Retinal pigment epithelial cell (primary cell): ENCODE measurements around the gene PPM1L.

Experiments used
- DNase-seq: peaks from one replicate; pipeline ENCODE4 v3.0.0-alpha.2; 2010; ENCODE audit warnings: low read depth
- H3K4me3 ChIP-seq: 2 replicates; pipeline ENCODE4 v1.5.1; 2011; ENCODE audit warnings: mild to moderate bottlenecking, low read length, control low read depth, moderate library complexity
- CTCF ChIP-seq: conservative IDR thresholded peaks from 2 replicates; pipeline ENCODE4 v1.5.1; 2011; ENCODE audit warnings: low read depth, low read length, control low read depth, inconsistent platforms

Gene PPM1L

GRCh38 chr3:160841455-160841854 lies 85.4 kb downstream of the PPM1L start:
- no peak overlapping the region for H3K4me3 ChIP-seq
- no peak for DNase-seq
- no peak for TF ChIP-seq CTCF

DNA sequence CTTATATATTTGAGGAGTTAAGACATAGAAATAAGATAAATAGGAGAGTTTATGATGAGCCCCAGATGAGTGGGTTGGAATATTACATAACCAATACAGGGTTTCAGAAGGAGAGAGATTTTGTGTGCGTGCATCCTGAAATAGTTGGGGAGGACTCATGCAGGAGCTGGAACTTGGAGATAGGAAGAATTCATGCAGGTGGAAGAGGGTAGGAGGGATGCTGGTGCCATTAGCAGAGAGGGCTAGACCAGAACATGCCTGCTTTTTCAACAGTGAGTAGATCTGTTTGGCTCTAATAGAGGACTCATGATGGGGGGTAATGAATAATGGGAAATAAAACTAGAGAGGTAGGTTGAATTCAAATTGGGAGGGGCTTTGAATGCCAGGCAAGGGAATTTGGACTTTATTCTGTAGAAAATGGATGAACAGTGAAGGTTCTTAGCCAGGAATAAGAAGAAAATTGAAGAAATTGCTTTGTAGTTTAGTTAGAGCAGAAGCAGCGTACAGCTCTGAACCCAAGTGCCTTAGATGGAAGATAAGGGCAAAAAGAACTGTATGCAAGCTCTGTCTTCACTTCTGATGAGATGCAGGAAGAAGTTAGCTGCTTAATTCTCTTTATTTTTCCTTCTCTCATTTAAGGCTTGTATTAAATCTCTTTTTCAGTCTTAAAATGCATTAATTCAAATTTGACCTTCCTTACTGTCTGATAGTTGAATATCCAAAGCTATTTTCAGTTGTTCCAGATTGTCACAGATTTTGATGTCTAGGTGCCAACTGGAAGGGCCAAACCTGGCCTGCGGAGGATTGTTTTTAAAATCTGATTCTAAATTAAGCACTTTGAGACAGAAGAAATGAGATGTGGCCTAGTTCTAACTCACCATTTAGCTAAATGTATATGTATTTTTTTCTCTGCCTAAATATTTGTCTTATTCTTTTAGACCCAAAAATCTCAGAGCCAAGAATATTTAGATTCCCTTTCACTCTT lies 86.3 kb downstream of the PPM1L start:
- TF ChIP-seq CTCF, result no peak
- no peak overlapping the region for H3K4me3 ChIP-seq
- no peak for DNase-seq

GRCh38 chr3:160851629-160852210 lies 95.7 kb downstream of the PPM1L start:
- no peak overlapping the region for H3K4me3 ChIP-seq
- TF ChIP-seq CTCF, result no peak
- DNase-seq, result no peak

DNA sequence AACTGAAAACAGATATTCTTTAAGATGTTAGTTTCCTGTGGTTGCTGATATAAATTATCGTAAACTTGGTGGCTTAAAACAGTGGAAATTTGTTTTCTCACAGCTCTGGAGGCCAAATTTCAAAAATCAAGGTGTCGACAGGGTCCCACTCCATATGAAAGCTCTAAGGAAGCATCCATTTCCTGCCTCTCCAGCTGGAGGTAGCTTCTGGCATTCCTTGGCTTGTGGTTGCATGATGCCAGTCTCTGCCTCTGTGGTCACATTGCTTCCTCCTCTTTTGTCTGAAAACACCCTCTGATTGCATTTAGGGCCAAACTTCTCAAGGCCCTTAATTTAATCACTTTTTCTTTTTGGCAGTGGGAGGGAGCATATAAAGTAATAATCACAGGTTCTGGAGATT lies 96.8 kb downstream of the PPM1L start:
- no peak overlapping the region for H3K4me3 ChIP-seq
- TF ChIP-seq CTCF, result no peak
- no peak for DNase-seq

GRCh38 chr3:160856450-160856849 lies 100.4 kb downstream of the PPM1L start:
- no peak for TF ChIP-seq CTCF
- H3K4me3 ChIP-seq, result no peak overlapping the region

GRCh38 chr3:160857476-160858119 lies 101.6 kb downstream of the PPM1L start:
- no peak overlapping the region for H3K4me3 ChIP-seq
- no peak for TF ChIP-seq CTCF
- DNase-seq, result no peak

More at GRCh38 chr3:160856450-160856849, 100.4 kb downstream of the PPM1L start:
- DNase-seq, result no peak
